Vagina (tissue), 2 donors: ENCODE measurements around the gene RANBP3. TPM values are rescaled to one million over a fixed set of nuclear protein-coding genes. Genes with fewer than 3 reads are reported as not detected.

Experiments used
- DNase-seq, 2 donors: peaks; one replicate each; pipeline ENCODE4 v3.0.0-alpha.2; 2017; ENCODE audit errors: extremely low spot score in 2 of 2
- H3K27ac ChIP-seq: fragments of 200-600 bp; sonication (generic); one replicate; pipeline ENCODE4 v1.5.1; 2019
- H3K27me3 ChIP-seq: fragments of 200-600 bp; sonication (generic); one replicate; pipeline ENCODE4 v1.5.1; 2019
- H3K36me3 ChIP-seq, 2 donors: fragments of 200-600 bp; sonication (generic); one replicate each; pipeline ENCODE4 v1.5.1; 2017 to 2019
- H3K4me1 ChIP-seq: fragments of 200-600 bp; sonication (generic); one replicate; pipeline ENCODE4 v1.5.1; 2019
- H3K4me3 ChIP-seq, 2 donors: fragments of 200-600 bp; sonication (generic); 1 replicate in 1 of 2; 2 replicates in 1 of 2; pipeline ENCODE4 v1.5.1; 2016 to 2019
- H3K9me3 ChIP-seq: fragments of 200-600 bp; sonication (generic); one replicate; pipeline ENCODE4 v1.5.1; 2019
- CTCF ChIP-seq, 3 experiments: fragments of 450-650 bp in 2 of 3; fragments of 200-600 bp in 1 of 3; sonication (generic) in 1 of 3; IDR thresholded peaks; one replicate each; pipeline ENCODE4 v1.5.1; 2017 to 2019; ENCODE audit warnings: antibody characterized with exemption in 3 of 3, mild to moderate bottlenecking in 2 of 3, moderate library complexity in 2 of 3
- POLR2A ChIP-seq, 2 donors: fragments of 450-650 bp; IDR thresholded peaks; one replicate each; pipeline ENCODE4 v1.6.1; 2017; ENCODE audit warnings: antibody characterized with exemption in 2 of 2, mild to moderate bottlenecking in 2 of 2, moderate library complexity in 2 of 2
- POLR2AphosphoS5 ChIP-seq, 2 donors: sonication (generic); formaldehyde crosslinking; IDR thresholded peaks; one replicate each; pipeline ENCODE4 v1.9.0; 2017; ENCODE audit warnings: antibody characterized with exemption in 2 of 2, mild to moderate bottlenecking in 2 of 2, low read depth in 1 of 2; ENCODE audit not compliant: insufficient read depth in 1 of 2
- intact Hi-C: fragments of 100-400 bp; cut with DNase I; formaldehyde crosslinking; loops from one replicate; pipeline ENCODE4 v1.15.1; 2023
- total RNA-seq: library from RNA; depleted of rRNA; stranded (reverse); fragments of >200 nt; gene quantifications from one replicate; pipeline ENCODE4 v1.2.3, GENCODE V29; 2016

RANBP3 gene
- total RNA-seq, 1 donor from 2014 or later, result 110 TPM

GRCh38 chr19:5933391-5934068, 44.4 kb downstream of the RANBP3 start:
- H3K9me3 ChIP-seq, result no peaks in the 10 kb centered on the region
- intact Hi-C loops, result no loop called here
- TF ChIP-seq CTCF (IDR thresholded peaks at IDR 0.05) (no peak), POLR2AphosphoS5 (IDR thresholded peaks at IDR 0.05; ENCODE audit: insufficient read depth in 1 of 2, low read depth in 1 of 2) (no peak), POLR2A (IDR thresholded peaks at IDR 0.05) (no peak)
- no peak overlapping the region for H3K4me3 ChIP-seq
- H3K36me3 ChIP-seq, result peaks cover 0 to 45% of the 10 kb centered on the region in 2 donors
- peaks cover 32% of the 10 kb centered on the region for H3K4me1 ChIP-seq
- DNase-seq, result no peak
- H3K27ac ChIP-seq, result peak overlapping the region; percentile 67
- H3K27me3 ChIP-seq, result no peaks in the 10 kb centered on the region

GRCh38 chr19:5932609-5933262, 45.2 kb downstream of the RANBP3 start:
- Histone ChIP-seq H3K27me3 (no peaks in the 10 kb centered on the region), H3K36me3 (peaks cover 0 to 53% of the 10 kb centered on the region in 2 donors), H3K4me1 (peaks cover 40% of the 10 kb centered on the region), H3K9me3 (no peaks in the 10 kb centered on the region), H3K4me3 (no peak overlapping the region), H3K27ac (no peak overlapping the region)
- intact Hi-C loops, result no loop called here
- DNase-seq, result no peak
- TF ChIP-seq POLR2AphosphoS5 (IDR thresholded peaks at IDR 0.05; ENCODE audit: insufficient read depth in 1 of 2, low read depth in 1 of 2) (no peak), POLR2A (IDR thresholded peaks at IDR 0.05) (no peak), CTCF (IDR thresholded peaks at IDR 0.05) (no peak)

- intact Hi-C loops, result no loop called here
- no peak for DNase-seq
- no peaks in the 10 kb centered on the region for H3K9me3 ChIP-seq
- H3K27ac ChIP-seq, result no peak overlapping the region
- no peaks in the 10 kb centered on the region for H3K27me3 ChIP-seq
- H3K4me3 ChIP-seq, result no peak overlapping the region
- TF ChIP-seq POLR2A (IDR thresholded peaks at IDR 0.05) (no peak), POLR2AphosphoS5 (IDR thresholded peaks at IDR 0.05; ENCODE audit: insufficient read depth in 1 of 2, low read depth in 1 of 2) (no peak), CTCF (IDR thresholded peaks at IDR 0.05) (no peak)
- peaks cover 0 to 59% of the 10 kb centered on the region in 2 donors for H3K36me3 ChIP-seq
- peaks cover 45% of the 10 kb centered on the region for H3K4me1 ChIP-seq
Measured at GRCh38 chr19:5932146-5932545, 45.8 kb downstream of the RANBP3 start.

DNA sequence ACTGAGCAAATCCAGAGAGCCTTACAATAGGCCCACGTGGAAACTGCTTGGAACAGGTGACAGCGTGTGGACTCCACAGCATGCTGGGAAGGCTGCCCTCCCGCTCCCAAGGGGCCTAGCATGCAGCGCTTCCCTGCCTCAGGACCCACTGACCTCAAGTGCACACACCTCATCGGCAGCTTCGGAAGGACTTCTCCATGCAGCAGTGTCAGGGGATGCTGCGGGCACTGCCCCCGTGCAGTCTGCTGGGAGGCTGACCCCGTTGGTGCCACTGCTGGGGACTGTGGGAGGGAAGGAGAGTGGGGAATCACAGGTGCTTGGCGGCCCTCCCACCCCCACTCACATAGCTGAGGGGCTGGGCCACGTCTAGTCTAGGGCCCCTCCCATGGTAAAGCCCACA, 46.7 kb downstream of the RANBP3 start:
- H3K4me1 ChIP-seq, result peaks cover 50% of the 10 kb centered on the region
- TF ChIP-seq POLR2AphosphoS5 (IDR thresholded peaks at IDR 0.05; ENCODE audit: insufficient read depth in 1 of 2, low read depth in 1 of 2) (no peak), CTCF (IDR thresholded peaks at IDR 0.05) (no peak), POLR2A (IDR thresholded peaks at IDR 0.05) (no peak)
- H3K27me3 ChIP-seq, result no peaks in the 10 kb centered on the region
- H3K27ac ChIP-seq, result no peak overlapping the region
- peaks cover 0 to 64% of the 10 kb centered on the region in 2 donors for H3K36me3 ChIP-seq
- DNase-seq, result no peak
- intact Hi-C loops, result no loop called here
- no peaks in the 10 kb centered on the region for H3K9me3 ChIP-seq
- no peak overlapping the region for H3K4me3 ChIP-seq

GRCh38 chr19:5929625-5930024, 48.3 kb downstream of the RANBP3 start:
- intact Hi-C loops, result no loop called here
- H3K36me3 ChIP-seq, result peaks cover 0 to 72% of the 10 kb centered on the region in 2 donors
- TF ChIP-seq POLR2AphosphoS5 (IDR thresholded peaks at IDR 0.05; ENCODE audit: insufficient read depth in 1 of 2, low read depth in 1 of 2), result no peak
- TF ChIP-seq POLR2A (IDR thresholded peaks at IDR 0.05), result no peak
- TF ChIP-seq CTCF (IDR thresholded peaks at IDR 0.05), result no peak
- no peak for DNase-seq
- H3K4me1 ChIP-seq, result peaks cover 41% of the 10 kb centered on the region
- H3K4me3 ChIP-seq, result no peak overlapping the region
- no peaks in the 10 kb centered on the region for H3K9me3 ChIP-seq
- no peaks in the 10 kb centered on the region for H3K27me3 ChIP-seq
- no peak overlapping the region for H3K27ac ChIP-seq
